ENCODE results near the gene CREB5.

GRCh38 chr7:28700096-28700495 is 287.8 kb downstream of the CREB5 start:
- TF ChIP-seq, protein P1, sequence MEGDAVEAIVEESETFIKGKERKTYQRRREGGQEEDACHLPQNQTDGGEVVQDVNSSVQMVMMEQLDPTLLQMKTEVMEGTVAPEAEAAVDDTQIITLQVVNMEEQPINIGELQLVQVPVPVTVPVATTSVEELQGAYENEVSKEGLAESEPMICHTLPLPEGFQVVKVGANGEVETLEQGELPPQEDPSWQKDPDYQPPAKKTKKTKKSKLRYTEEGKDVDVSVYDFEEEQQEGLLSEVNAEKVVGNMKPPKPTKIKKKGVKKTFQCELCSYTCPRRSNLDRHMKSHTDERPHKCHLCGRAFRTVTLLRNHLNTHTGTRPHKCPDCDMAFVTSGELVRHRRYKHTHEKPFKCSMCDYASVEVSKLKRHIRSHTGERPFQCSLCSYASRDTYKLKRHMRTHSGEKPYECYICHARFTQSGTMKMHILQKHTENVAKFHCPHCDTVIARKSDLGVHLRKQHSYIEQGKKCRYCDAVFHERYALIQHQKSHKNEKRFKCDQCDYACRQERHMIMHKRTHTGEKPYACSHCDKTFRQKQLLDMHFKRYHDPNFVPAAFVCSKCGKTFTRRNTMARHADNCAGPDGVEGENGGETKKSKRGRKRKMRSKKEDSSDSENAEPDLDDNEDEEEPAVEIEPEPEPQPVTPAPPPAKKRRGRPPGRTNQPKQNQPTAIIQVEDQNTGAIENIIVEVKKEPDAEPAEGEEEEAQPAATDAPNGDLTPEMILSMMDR (IDR thresholded peaks at IDR 0.05; ENCODE audit: extremely low read depth in 1 of 2, insufficient read depth in 1 of 2, low read depth in 1 of 2, low read length in 2 of 2), result no peak
- no peak for TF ChIP-seq POLR2A (IDR thresholded peaks at IDR 0.05; ENCODE audit: low read depth, low read length)
- no peak for TF ChIP-seq GATA2 (IDR thresholded peaks at IDR 0.05; ENCODE audit: insufficient read depth, insufficient read length, low read depth, low read length)
- no peak for TF ChIP-seq POLR2AphosphoS5 (IDR thresholded peaks at IDR 0.05; ENCODE audit: insufficient read depth, low read depth, low read length)
- no peak for TF ChIP-seq MYC (IDR thresholded peaks at IDR 0.05; ENCODE audit: low read depth, low read length)
- TF ChIP-seq EZH2 (IDR thresholded peaks at IDR 0.05; ENCODE audit: borderline replicate concordance, low read depth, low read length, severe bottlenecking), result no peak
- TF ChIP-seq, protein P2, sequence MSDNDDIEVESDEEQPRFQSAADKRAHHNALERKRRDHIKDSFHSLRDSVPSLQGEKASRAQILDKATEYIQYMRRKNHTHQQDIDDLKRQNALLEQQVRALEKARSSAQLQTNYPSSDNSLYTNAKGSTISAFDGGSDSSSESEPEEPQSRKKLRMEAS (IDR thresholded peaks at IDR 0.05; ENCODE audit: insufficient read depth, insufficient read length), result no peak
- TF ChIP-seq FOS (IDR thresholded peaks at IDR 0.05; ENCODE audit: borderline replicate concordance, insufficient read depth, low read length), result no peak
- TF ChIP-seq JUN (IDR thresholded peaks at IDR 0.05; ENCODE audit: borderline replicate concordance, insufficient read depth, insufficient read length, low read depth), result no peak

All from endothelial cell of umbilical vein (primary cell).